Neural cell (in vitro differentiated cells): ENCODE data around the gene PSD2. TPM values are rescaled to one million over a fixed set of nuclear protein-coding genes. Genes with fewer than 3 reads are reported as not detected.

ENCODE experiments used
- H2AFZ ChIP-seq: fragments of 200-600, 300-800 bp; sonication (generic), shearing (Covaris generic); 2 replicates; pipeline ENCODE4 v1.6.0; 2014; ENCODE audit warnings: low read depth, mild to moderate bottlenecking, antibody characterized with exemption, low read length, moderate library complexity
- H3F3A ChIP-seq: fragments of 200-600 bp; shearing (Covaris generic); 2 replicates; pipeline ENCODE4 v1.6.1; 2016; ENCODE audit warnings: mild to moderate bottlenecking, moderate library complexity, mixed read lengths, antibody characterized with exemption, low read length; ENCODE audit not compliant: insufficient read depth, poor library complexity, severe bottlenecking
- H3K27ac ChIP-seq: fragments of 200-600, 300-800 bp; sonication (generic), shearing (Covaris generic); 2 replicates; pipeline ENCODE4 v1.5.1; 2014; ENCODE audit warnings: mild to moderate bottlenecking, low read length, moderate library complexity
- H3K27me3 ChIP-seq: fragments of 300-800, 200-600 bp; sonication (generic), shearing (Covaris generic); 2 replicates; pipeline ENCODE4 v1.6.0; 2014; ENCODE audit warnings: mild to moderate bottlenecking, low read depth, low read length, moderate library complexity; ENCODE audit not compliant: insufficient read depth
- H3K36me3 ChIP-seq: fragments of 300-800, 200-600 bp; sonication (generic), shearing (Covaris generic); 2 replicates; pipeline ENCODE4 v1.5.1; 2014; ENCODE audit warnings: mild to moderate bottlenecking, antibody characterized with exemption, low read length, moderate library complexity; ENCODE audit not compliant: insufficient read depth
- H3K4me2 ChIP-seq: fragments of 300-800, 200-600 bp; sonication (generic), shearing (Covaris generic); 2 replicates; pipeline ENCODE4 v1.6.0; 2014; ENCODE audit warnings: mild to moderate bottlenecking, low read length
- H3K4me3 ChIP-seq: fragments of 300-800, 200-600 bp; sonication (generic), shearing (Covaris generic); 2 replicates; pipeline ENCODE4 v1.5.1; 2014; ENCODE audit warnings: mild to moderate bottlenecking, low read length, moderate library complexity
- H3K79me2 ChIP-seq: fragments of 200-600 bp; shearing (Covaris generic); replicated peaks from 2 replicates; pipeline ENCODE4 v1.6.0; 2014; ENCODE audit warnings: mild to moderate bottlenecking, low read length, moderate library complexity; ENCODE audit not compliant: insufficient read depth
- H3K9ac ChIP-seq: fragments of 300-800, 200-600 bp; sonication (generic), shearing (Covaris generic); 2 replicates; pipeline ENCODE4 v1.6.1; 2016; ENCODE audit warnings: mild to moderate bottlenecking, low read length, mixed read lengths
- H3K9me2 ChIP-seq: fragments of 200-600 bp; shearing (Covaris generic); 2 replicates; pipeline ENCODE4 v1.6.1; 2016; ENCODE audit warnings: mild to moderate bottlenecking, low read length, mixed read lengths; ENCODE audit not compliant: insufficient read depth
- H3K9me3 ChIP-seq: fragments of 200-600, 300-800 bp; sonication (generic), shearing (Covaris generic); 2 replicates; pipeline ENCODE4 v1.6.1; 2016; ENCODE audit warnings: mild to moderate bottlenecking, mixed run types, low read length, moderate library complexity, mixed read lengths
- H4K20me1 ChIP-seq: fragments of 200-600 bp; shearing (Covaris generic); 2 replicates; pipeline ENCODE4 v1.6.1; 2016; ENCODE audit warnings: mild to moderate bottlenecking, mixed run types; ENCODE audit not compliant: insufficient read depth
- CTCF ChIP-seq: fragments of 450-650 bp; IDR thresholded peaks from 2 replicates; pipeline ENCODE4 v1.5.1; 2014; ENCODE audit warnings: antibody characterized with exemption, mild to moderate bottlenecking, moderate library complexity; ENCODE audit not compliant: poor library complexity, severe bottlenecking
- EP300 ChIP-seq: fragments of 450-650 bp; conservative IDR thresholded peaks from 2 replicates; pipeline ENCODE4 v1.6.1; 2014; ENCODE audit warnings: antibody characterized with exemption, mild to moderate bottlenecking, moderate library complexity; ENCODE audit not compliant: poor library complexity, severe bottlenecking
- EZH2 ChIP-seq: fragments of 200-600, 300-800 bp; shearing (Covaris generic), sonication (generic); IDR thresholded peaks from 2 replicates; pipeline ENCODE4 v1.6.1; 2014; ENCODE audit warnings: antibody characterized with exemption, low read length, borderline replicate concordance, mild to moderate bottlenecking; ENCODE audit not compliant: insufficient read depth, poor library complexity, severe bottlenecking
- MXI1 ChIP-seq: fragments of 450-650 bp; conservative IDR thresholded peaks from 2 replicates; pipeline ENCODE4 v1.6.1; 2014; ENCODE audit warnings: antibody characterized with exemption, mild to moderate bottlenecking; ENCODE audit not compliant: poor library complexity, severe bottlenecking
- POLR2AphosphoS5 ChIP-seq: IDR thresholded peaks from 2 replicates; pipeline ENCODE4 v1.6.1; 2012
- RAD21 ChIP-seq: fragments of 450-650 bp; conservative IDR thresholded peaks from 2 replicates; pipeline ENCODE4 v1.6.1; 2014; ENCODE audit warnings: antibody characterized with exemption, mild to moderate bottlenecking, moderate library complexity
- REST ChIP-seq: IDR thresholded peaks from 2 replicates; pipeline ENCODE4 v1.6.1; 2012; ENCODE audit warnings: borderline replicate concordance
- SMC3 ChIP-seq: fragments of 450-650 bp; conservative IDR thresholded peaks from 2 replicates; pipeline ENCODE4 v1.6.1; 2014; ENCODE audit warnings: antibody characterized with exemption, mild to moderate bottlenecking, moderate library complexity; ENCODE audit not compliant: poor library complexity
- TAF1 ChIP-seq: IDR thresholded peaks from 2 replicates; pipeline ENCODE4 v1.6.1; 2012; ENCODE audit warnings: low read depth
- polyA plus RNA-seq: library from polyadenylated mRNA; depleted of rRNA; stranded (reverse); fragments of >200 nt; gene quantifications from 2 replicates; pipeline ENCODE4 v1.2.3, GENCODE V29; 2014

The PSD2 gene
- polyA plus RNA-seq, 1 donor from 2014 or later: 33.4 TPM

GRCh38 chr5:139812323-139812722 is 16.7 kb downstream of the PSD2 start:
- Histone ChIP-seq H3K4me3 (no peak overlapping the region), H3K27ac (no peak overlapping the region)

More at GRCh38 chr5:139812323-139812722, 16.7 kb downstream of the PSD2 start:
- Histone ChIP-seq H3K9me2 (no peaks in the 10 kb centered on the region), H3K27me3 (no peaks in the 10 kb centered on the region), H3K36me3 (peaks cover 3% of the 10 kb centered on the region), H3K9me3 (no peaks in the 10 kb centered on the region), H3K9ac (no peak overlapping the region), H4K20me1 (peaks cover 2% of the 10 kb centered on the region), H3K79me2 (no peaks in the 10 kb centered on the region), H2AFZ (no peak overlapping the region), H3F3A (no peaks in the 10 kb centered on the region), H3K4me2 (no peak overlapping the region)
- no peak for TF ChIP-seq EP300
- TF ChIP-seq MXI1: no peak
- no peak for TF ChIP-seq CTCF
- no peak for TF ChIP-seq SMC3
- TF ChIP-seq EZH2: no peak
- no peak for TF ChIP-seq REST
- no peak for TF ChIP-seq POLR2AphosphoS5
- no peak for TF ChIP-seq RAD21
- TF ChIP-seq TAF1: no peak
